ENCODE results near the gene CALN1.

Gene CALN1

GRCh38 chr7:72325561-72325960 lies 86.6 kb downstream of the CALN1 start:
- no peak for DNase-seq (ENCODE audit: low read depth)

DNA sequence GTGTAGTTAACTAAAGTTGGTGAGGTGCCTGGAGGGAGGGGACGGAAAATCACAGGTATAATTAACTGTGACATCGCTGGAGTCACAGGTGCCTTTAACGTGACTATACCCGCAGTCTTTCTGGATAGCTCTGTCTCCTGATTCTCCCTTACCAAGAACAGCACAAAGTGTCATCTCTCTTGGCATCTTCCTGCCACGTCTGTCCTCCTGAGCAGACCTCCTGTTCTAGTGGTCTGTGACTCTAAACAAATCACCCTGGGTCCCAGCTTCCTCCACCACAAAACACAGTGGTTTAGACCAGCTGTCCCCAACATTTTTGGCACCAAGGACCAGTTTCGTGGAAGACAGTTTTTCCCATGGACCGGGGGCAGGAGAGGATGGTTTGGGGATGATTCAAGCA lies 90.5 kb downstream of the CALN1 start:
- no peak for DNase-seq (ENCODE audit: low read depth)

DNA sequence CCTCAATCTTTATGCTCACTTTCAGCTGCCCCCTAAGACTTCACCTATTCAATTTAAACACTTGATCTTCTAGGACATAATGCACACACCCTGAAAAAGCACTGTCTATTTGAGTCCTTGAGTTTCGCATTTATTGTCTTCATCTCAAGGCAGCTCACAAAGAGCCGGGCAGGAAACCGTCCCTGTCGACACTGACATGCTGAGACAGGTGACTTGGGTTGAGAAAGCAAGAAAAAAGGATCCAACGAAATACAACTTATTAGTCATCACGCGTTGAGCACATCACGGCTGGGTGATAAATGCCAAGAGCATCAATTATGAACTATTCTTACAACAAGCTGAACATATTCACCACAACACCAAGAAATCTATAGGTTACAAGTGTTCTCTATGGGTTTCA lies 91.1 kb downstream of the CALN1 start:
- no peak for DNase-seq (ENCODE audit: low read depth)

DNA sequence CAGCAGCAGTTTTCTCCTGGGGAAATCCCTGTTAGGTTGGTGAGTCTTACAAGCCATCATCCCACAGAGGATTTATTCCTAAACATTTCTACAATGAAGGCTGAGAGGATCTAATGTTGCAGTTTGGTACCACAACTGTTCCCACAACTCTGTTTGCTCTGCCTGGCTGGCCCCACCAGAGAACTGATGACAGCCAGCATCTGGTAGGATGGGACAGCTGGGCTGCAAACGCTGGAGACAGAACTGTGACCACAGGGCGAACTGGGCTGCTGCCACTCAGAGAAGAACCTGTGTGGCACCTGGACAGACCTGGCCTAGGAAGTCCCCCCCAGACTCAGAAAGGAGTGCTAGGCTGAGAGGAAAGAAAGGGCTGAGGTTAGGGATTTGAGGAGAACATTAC lies 94.8 kb downstream of the CALN1 start:
- DNase-seq (ENCODE audit: low read depth): no peak

DNA sequence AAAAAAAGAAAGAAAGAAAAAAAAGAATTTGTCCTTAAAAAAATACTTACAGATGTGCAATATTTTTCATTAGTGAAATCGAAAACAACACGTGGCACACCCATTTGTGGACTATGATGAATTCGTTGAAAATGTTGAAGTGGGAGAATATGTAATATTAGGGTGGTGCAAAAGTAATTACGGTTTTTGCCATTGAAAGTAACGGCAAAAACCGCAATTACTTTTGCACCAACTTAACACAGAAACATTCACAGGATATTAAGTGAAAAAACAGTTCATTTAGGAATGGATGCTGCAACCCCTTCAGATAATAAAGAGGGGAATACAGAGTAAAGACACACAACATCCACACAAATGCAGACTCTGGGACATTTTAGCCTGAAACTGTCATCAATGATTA lies 96.0 kb downstream of the CALN1 start:
- DNase-seq (ENCODE audit: low read depth): no peak

- no peak for DNase-seq (ENCODE audit: low read depth)
Observed at GRCh38 chr7:72313906-72314305, 98.2 kb downstream of the CALN1 start.

GRCh38 chr7:72310301-72310700 lies 101.8 kb downstream of the CALN1 start:
- no peak for DNase-seq (ENCODE audit: low read depth)

DNA sequence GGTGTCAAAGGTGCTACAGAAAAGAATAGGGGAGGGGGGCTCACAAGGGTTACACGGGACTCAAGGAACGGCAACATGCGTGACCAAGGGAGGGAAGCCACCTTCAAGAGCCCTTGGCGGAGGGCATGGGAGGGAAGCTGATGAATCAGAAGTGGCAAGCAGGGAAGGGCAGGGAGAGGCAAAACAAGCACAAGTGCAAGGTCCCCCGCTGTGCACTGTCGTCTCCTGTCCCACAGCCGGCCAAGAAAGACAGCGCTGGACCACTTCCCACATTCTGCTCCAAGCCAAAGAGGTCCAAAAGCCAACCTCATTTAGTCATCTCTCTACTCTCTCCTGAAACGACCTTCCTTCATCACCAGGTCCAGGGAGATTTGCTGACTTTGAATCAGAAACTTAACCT lies 102.7 kb downstream of the CALN1 start:
- no peak for DNase-seq (ENCODE audit: low read depth)

- no peak for DNase-seq (ENCODE audit: low read depth)
Observed at GRCh38 chr7:72308986-72309385, 103.2 kb downstream of the CALN1 start.

DNA sequence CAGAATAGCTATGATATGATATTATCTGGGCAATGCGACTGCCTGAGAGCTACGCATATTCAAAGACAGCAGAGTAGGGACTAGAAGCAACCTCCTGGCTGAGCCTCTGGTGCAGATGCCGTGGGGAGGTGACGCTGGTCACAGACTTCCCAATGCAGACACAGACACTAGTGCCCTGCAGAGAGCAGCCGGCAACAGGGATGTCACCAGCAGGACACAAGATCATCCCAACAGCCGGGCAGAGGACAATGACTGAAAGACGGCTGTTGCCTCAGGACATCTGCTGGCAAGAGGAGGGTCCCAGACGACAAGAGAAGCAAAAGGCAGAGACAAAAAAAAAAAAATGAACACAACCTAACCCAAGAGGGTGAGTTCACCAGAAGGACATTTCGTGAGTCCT lies 104.6 kb downstream of the CALN1 start:
- DNase-seq (ENCODE audit: low read depth): no peak

DNA sequence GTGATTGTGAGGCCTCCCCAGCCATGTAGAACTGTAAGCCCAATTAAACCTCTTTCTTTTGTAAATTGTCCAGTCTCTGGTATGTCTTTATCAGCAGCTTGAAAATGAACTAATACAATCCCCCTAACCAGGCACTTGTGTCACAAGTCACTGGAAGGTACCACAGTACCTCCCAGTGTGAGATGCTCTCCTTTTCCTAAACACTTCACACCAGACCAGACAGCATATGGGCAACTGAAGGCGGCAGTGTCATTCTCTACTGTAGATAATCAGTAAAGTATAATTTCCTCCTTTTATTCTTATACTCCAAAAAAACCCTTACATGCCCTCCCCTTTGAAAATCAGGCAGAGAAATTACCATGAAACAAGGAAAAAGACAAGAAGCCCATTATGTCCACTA lies 113.2 kb downstream of the CALN1 start:
- no peak for DNase-seq (ENCODE audit: low read depth)

GRCh38 chr7:72298091-72298490 lies 114.0 kb downstream of the CALN1 start:
- no peak for DNase-seq (ENCODE audit: low read depth)

DNA sequence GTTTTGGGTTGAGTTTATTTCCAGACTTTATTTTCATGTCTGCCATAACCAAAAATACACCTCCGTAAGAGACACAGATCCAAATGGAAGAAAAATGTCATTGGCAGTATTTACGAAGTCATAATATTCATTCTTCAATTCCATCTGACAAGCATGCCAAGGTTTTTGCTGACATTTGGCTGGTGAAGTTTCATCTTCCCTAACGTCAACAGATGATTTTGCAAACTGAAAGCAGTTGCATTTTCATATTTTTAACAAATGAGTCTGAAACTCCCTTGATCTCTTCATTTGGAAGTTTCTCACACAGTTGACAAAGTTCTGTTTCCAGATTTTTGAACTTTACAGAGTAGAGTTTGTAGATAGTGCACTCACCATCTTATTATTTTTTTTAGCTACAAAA lies 114.5 kb downstream of the CALN1 start:
- no peak for DNase-seq (ENCODE audit: low read depth)

DNA sequence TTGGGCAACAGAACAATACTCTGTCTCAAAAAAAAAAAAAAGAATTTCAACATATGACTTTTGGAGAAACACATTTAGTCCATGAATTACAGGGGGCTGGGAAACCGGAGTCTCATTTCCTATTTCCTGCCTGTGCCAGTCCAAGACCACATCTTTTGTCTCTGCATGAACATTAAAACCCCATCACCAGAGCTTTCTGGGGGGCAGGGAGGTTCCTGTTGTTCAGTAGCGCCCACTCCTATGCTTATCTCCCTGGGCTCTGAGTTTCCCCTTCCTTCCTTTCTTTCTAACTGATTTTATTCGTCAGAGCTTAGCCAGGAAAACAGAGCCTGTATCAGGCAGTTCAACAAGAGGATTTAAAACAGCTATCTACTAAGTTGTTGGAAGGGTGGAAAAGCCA lies 119.3 kb downstream of the CALN1 start:
- DNase-seq (ENCODE audit: low read depth): no peak

DNA sequence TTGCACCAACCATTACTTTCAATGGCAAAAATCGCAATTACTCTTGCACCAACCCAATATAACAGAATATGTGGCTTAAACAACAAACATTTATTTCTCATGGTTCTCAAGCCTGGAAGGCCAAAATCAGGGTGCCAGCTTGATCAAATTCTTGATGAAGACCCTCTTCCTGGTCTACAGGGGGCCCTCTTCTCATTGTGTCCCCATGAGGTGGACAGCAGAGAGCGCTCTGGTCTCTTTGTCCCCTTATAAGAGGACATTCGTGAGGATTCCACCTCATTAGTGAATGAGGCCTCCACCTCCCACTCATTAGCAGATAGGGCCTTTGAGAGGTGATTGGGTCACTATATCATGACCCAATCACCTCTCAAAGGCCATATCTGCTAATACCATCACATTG lies 120.0 kb downstream of the CALN1 start:
- DNase-seq (ENCODE audit: low read depth): no peak

- DNase-seq (ENCODE audit: low read depth): no peak
Observed at GRCh38 chr7:72286519-72286918, 125.6 kb downstream of the CALN1 start.

GRCh38 chr7:72283309-72283708 lies 128.8 kb downstream of the CALN1 start:
- DNase-seq (ENCODE audit: low read depth): no peak

DNA sequence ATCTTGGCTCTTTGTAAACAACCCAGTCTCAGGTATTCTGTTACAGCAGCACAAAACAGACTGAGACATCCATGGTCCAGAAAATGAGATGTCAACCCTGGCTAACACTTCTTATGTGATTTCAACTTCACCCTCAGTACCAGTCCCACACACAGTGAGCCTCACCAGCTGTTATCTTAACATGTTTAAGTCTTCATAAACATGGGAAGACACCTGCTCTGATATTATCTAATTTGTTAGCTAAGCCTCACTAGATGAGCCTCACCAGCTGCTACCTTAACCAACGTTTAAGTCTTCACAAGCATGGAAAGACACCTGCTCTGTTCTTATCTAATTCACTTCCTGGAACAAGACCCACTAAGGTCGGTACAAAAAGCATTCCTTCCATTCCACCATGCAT lies 130.8 kb downstream of the CALN1 start:
- DNase-seq (ENCODE audit: low read depth): no peak

GRCh38 chr7:72279203-72279602 lies 132.9 kb downstream of the CALN1 start:
- DNase-seq (ENCODE audit: low read depth): no peak

GRCh38 chr7:72278550-72278949 lies 133.6 kb downstream of the CALN1 start:
- DNase-seq (ENCODE audit: low read depth): no peak

GRCh38 chr7:72275382-72276070 lies 136.6 kb downstream of the CALN1 start:
- no peak for DNase-seq (ENCODE audit: low read depth)

- no peak for DNase-seq (ENCODE audit: low read depth)
Observed at GRCh38 chr7:72272479-72272878, 139.7 kb downstream of the CALN1 start.

GRCh38 chr7:72268796-72269195 lies 143.3 kb downstream of the CALN1 start:
- DNase-seq (ENCODE audit: low read depth): no peak

- DNase-seq (ENCODE audit: low read depth): no peak
Observed at GRCh38 chr7:72268090-72268489, 144.0 kb downstream of the CALN1 start.
